SK-N-MC (cell line): ENCODE data around the gene MLKL.

Experiments used
- EZH2 ChIP-seq: fragments of 200-600 bp; sonication (generic); IDR thresholded peaks from one replicate; pipeline ENCODE4 v1.6.1; 2017; ENCODE audit warnings: antibody characterized with exemption
- POLR2AphosphoS5 ChIP-seq: IDR thresholded peaks from 2 replicates; pipeline ENCODE4 v1.6.1; 2012; ENCODE audit warnings: mild to moderate bottlenecking, low read depth, low read length, borderline replicate concordance

- no peak for TF ChIP-seq POLR2AphosphoS5
- TF ChIP-seq EZH2, result no peak
These were observed 9.7 kb upstream of the MLKL start for GRCh38 chr16:74710401-74710800.
